GM12801 (cell line): ENCODE data around the gene RNF223.

Experiments used
- CTCF ChIP-seq: IDR thresholded peaks from one replicate; pipeline ENCODE4 v1.5.1; 2011; ENCODE audit warnings: control low read depth; ENCODE audit not compliant: insufficient read length; ENCODE audit errors: extremely low read depth

RNF223 gene

GRCh38 chr1:1046767-1047166 is 27.3 kb downstream of the RNF223 start:
- TF ChIP-seq CTCF, result no peak

- TF ChIP-seq CTCF, result no peak
Measured at GRCh38 chr1:1046243-1046642, 27.9 kb downstream of the RNF223 start.

GRCh38 chr1:1045129-1045528 is 29.0 kb downstream of the RNF223 start:
- no peak for TF ChIP-seq CTCF

- TF ChIP-seq CTCF, result no peak
Measured at GRCh38 chr1:1044455-1045078, 29.5 kb downstream of the RNF223 start.

GRCh38 chr1:1043921-1044320 is 30.2 kb downstream of the RNF223 start:
- no peak for TF ChIP-seq CTCF

- TF ChIP-seq CTCF, result no peak
Measured at GRCh38 chr1:1043411-1043810, 30.7 kb downstream of the RNF223 start.

- no peak for TF ChIP-seq CTCF
Measured at GRCh38 chr1:1042835-1043234, 31.3 kb downstream of the RNF223 start.
